Uterus (tissue), 2 donors: ENCODE data around the gene TRABD2B.

Experiments
- CTCF ChIP-seq, 4 experiments: fragments of 200-600 bp in 2 of 4; fragments of 450-650 bp in 2 of 4; sonication (generic) in 2 of 4; IDR thresholded peaks; one replicate each; pipeline ENCODE4 v1.5.1; 2016 to 2019; ENCODE audit warnings: antibody characterized with exemption in 4 of 4, mild to moderate bottlenecking in 2 of 4, moderate library complexity in 1 of 4
- POLR2A ChIP-seq, 2 donors: fragments of 450-650 bp; IDR thresholded peaks; one replicate each; pipeline ENCODE4 v1.6.1; 2016; ENCODE audit warnings: antibody characterized with exemption in 2 of 2, mild to moderate bottlenecking in 1 of 2, moderate library complexity in 1 of 2

- TF ChIP-seq POLR2A (IDR thresholded peaks at IDR 0.05) = no peak
- no peak for TF ChIP-seq CTCF (IDR thresholded peaks at IDR 0.05)
These were observed 3.1 kb downstream of the TRABD2B start for GRCh38 chr1:47993881-47994625.
